T-helper 2 cell treated with Interferon-gamma antibody and Interleukin-4, amounts not matched to agents 5 μg/mL and 100 μg/mL, for 36 hours (primary cell): ENCODE data around the gene SLC39A7.

Source experiments
- DNase-seq: peaks from one replicate; pipeline ENCODE4 v3.0.0; 2021; ENCODE audit warnings: low spot score
- H3K27ac Mint-ChIP-seq: one replicate; pipeline ENCODE4 v1.8.0; 2021; ENCODE audit warnings: mild to moderate bottlenecking, mixed read lengths
- H3K27me3 Mint-ChIP-seq: one replicate; pipeline ENCODE4 v1.8.0; 2021; ENCODE audit warnings: low read depth, mixed read lengths
- H3K36me3 Mint-ChIP-seq: one replicate; pipeline ENCODE4 v1.8.0; 2021; ENCODE audit warnings: low read depth, mixed read lengths
- H3K4me1 Mint-ChIP-seq: one replicate; pipeline ENCODE4 v1.8.0; 2021; ENCODE audit warnings: low read depth, mixed read lengths
- H3K4me3 Mint-ChIP-seq: one replicate; pipeline ENCODE4 v1.8.0; 2022; ENCODE audit warnings: mild to moderate bottlenecking, moderate library complexity, mixed read lengths
- H3K9me3 Mint-ChIP-seq: one replicate; pipeline ENCODE4 v1.8.0; 2021; ENCODE audit warnings: mixed read lengths

SLC39A7 gene

DNA sequence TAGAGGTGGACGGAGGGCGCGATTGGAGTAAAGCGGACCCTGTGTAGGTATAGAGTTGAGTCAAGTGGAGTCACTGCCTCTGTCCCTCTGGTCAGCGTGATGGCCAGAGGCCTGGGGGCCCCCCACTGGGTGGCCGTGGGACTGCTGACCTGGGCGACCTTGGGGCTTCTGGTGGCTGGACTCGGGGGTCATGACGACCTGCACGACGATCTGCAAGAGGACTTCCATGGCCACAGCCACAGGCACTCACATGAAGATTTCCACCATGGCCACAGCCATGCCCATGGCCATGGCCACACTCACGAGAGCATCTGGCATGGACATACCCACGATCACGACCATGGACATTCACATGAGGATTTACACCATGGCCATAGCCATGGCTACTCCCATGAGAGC, 479 bp downstream of the SLC39A7 start:
- Mint-ChIP-seq H3K4me1 (peaks cover 57% of the 10 kb centered on the region), H3K27ac (peak overlapping the region; percentile 98), H3K9me3 (no peaks in the 10 kb centered on the region), H3K36me3 (peaks cover 55% of the 10 kb centered on the region), H3K4me3 (peak overlapping the region; percentile 100), H3K27me3 (no peaks in the 10 kb centered on the region)
- no peak for DNase-seq

DNA sequence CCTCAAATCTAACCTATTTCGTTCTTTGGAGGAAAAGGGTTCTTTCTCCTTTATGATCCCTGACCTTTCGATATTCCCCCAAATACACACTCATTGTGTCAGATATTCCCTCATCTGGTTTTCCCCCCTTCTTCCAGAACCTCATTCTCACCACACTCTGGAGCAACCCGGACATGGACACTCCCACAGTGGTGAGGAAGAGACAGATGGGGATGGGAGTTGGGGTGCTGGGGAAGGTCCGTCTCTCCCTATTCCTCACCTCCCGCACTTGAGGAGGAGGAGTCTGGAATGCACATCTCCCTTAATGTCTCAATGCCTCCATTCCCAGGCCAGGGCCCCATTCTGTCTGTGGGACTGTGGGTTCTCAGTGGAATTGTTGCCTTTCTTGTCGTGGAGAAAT, 1.3 kb downstream of the SLC39A7 start:
- Mint-ChIP-seq H3K4me1 (peaks cover 59% of the 10 kb centered on the region), H3K9me3 (no peaks in the 10 kb centered on the region), H3K4me3 (peak overlapping the region; percentile 100), H3K27ac (peak overlapping the region; percentile 98), H3K27me3 (no peaks in the 10 kb centered on the region), H3K36me3 (peaks cover 49% of the 10 kb centered on the region)
- no peak for DNase-seq

- DNase-seq = no peak
- H3K4me3 Mint-ChIP-seq = peak overlapping the region; percentile 35
- peaks cover 42% of the 10 kb centered on the region for H3K36me3 Mint-ChIP-seq
- H3K27me3 Mint-ChIP-seq = no peaks in the 10 kb centered on the region
- H3K27ac Mint-ChIP-seq = peak overlapping the region; percentile 15
- H3K9me3 Mint-ChIP-seq = no peaks in the 10 kb centered on the region
- peaks cover 55% of the 10 kb centered on the region for H3K4me1 Mint-ChIP-seq
Observed at GRCh38 chr6:33202799-33203198, 2.1 kb downstream of the SLC39A7 start.

- Mint-ChIP-seq H3K4me3 (peak overlapping the region; percentile 96), H3K4me1 (peaks cover 53% of the 10 kb centered on the region), H3K36me3 (peaks cover 40% of the 10 kb centered on the region), H3K9me3 (no peaks in the 10 kb centered on the region), H3K27ac (peak overlapping the region; percentile 74), H3K27me3 (no peaks in the 10 kb centered on the region)
- DNase-seq = no peak
Observed at GRCh38 chr6:33203443-33204164, 2.9 kb downstream of the SLC39A7 start.

DNA sequence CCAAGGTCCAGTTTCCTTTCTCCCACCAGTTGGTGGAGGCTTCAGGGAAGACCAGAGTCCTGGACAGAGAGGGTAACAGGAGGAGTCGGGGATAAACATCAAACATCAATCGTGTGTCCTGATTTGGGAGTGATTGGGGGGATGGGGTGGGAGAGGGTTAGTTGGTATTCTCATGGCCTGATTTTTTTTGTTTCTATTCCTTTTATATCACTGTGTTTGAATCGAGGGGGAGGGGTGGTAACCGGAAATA, 3.4 kb downstream of the SLC39A7 start:
- no peak for DNase-seq
- Mint-ChIP-seq H3K9me3 (no peaks in the 10 kb centered on the region), H3K36me3 (peaks cover 38% of the 10 kb centered on the region), H3K4me3 (peak overlapping the region; percentile 96), H3K27me3 (no peaks in the 10 kb centered on the region), H3K4me1 (peaks cover 53% of the 10 kb centered on the region), H3K27ac (peak overlapping the region; percentile 75)

DNA sequence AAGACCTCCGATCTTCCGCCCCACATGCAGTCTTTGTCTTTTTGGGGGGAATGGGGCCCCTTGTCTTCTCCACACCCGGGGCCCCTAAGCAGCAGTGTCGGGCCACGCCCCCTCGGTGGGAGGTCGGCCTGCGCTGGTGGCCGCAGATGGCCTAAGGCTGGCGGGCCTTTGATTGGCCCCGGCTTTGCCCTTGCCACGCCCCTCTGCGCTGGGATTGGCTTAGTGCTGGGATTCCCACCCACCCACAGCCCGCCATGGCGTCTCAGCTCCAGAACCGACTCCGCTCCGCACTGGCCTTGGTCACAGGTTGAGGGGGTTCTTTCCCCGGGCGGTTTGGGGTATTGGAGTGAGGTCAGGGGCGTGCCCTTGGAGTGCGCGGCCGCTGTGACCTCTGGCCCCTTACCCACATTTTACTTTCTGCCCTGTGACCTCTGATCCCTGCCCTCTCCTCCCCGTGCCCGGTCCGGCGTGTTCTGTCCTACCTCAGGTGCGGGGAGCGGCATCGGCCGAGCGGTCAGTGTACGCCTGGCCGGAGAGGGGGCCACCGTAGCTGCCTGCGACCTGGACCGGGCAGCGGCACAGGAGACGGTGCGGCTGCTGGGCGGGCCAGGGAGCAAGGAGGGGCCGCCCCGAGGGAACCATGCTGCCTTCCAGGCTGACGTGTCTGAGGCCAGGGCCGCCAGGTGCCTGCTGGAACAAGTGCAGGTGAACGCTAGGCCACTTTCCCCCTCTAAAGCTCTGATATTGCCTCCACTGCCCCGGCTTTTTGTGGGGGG, 3.9 kb downstream of the SLC39A7 start, which contains the start of gene HSD17B8:
TSS of gene HSD17B8 (plus strand) at position 241 of the 776 bp plus-strand sequence. CDS start at position 255, 14 bp downstream.
- H3K4me1 Mint-ChIP-seq = peaks cover 54% of the 10 kb centered on the region
- no peaks in the 10 kb centered on the region for H3K9me3 Mint-ChIP-seq
- peak within 1 kb of the TSS; percentile 96 for H3K4me3 Mint-ChIP-seq
- no peaks in the 10 kb centered on the region for H3K27me3 Mint-ChIP-seq
- peak; percentile 92 for DNase-seq
- peak within 1 kb of the TSS; percentile 96 for H3K27ac Mint-ChIP-seq
- peaks cover 38% of the 10 kb centered on the region for H3K36me3 Mint-ChIP-seq

GRCh38 chr6:33205191-33206026, 4.7 kb downstream of the SLC39A7 start:
- H3K4me1 Mint-ChIP-seq = peaks cover 52% of the 10 kb centered on the region
- peaks cover 43% of the 10 kb centered on the region for H3K36me3 Mint-ChIP-seq
- peak; percentile 74 for DNase-seq
- H3K27ac Mint-ChIP-seq = peak overlapping the region; percentile 96
- H3K27me3 Mint-ChIP-seq = no peaks in the 10 kb centered on the region
- H3K4me3 Mint-ChIP-seq = peak overlapping the region; percentile 96
- H3K9me3 Mint-ChIP-seq = no peaks in the 10 kb centered on the region

DNA sequence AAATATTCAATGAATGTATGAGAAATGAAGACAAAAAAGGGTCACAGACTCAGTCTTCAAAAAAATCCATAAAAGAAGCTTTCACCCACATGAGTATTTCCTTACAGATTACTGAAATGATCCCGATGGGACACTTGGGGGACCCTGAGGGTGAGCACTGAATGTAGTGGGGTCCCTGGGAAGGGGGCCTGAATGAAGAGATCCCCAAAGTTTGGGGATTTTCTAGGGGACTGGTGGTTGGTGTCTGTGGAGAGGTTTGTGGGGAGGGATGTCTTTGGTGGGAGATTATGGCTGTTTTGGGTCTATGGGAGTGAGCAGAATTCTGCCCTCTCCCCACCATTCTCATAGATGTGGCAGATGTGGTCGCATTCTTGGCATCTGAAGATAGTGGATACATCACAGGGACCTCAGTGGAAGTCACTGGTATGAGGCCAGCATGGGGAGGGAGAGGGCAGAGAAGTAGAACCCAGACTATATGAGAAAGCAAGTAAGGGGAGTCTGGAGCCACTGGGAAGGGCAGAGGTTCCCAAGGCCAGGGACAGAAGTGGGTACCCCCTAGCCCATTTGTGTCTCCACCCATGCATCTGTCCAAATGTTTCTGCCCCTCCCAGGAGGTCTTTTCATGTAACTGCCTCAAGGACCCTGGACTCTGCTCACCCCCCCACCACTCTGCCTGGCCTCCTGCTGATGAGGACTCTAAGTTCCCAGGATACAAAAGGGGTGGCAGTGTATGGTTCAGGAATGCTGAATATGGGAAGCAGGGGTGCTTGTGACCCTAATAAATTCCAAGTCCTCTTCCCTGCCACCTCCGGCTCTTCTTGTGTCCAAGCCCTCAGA, 5.6 kb downstream of the SLC39A7 start:
- DNase-seq = no peak
- Mint-ChIP-seq H3K4me1 (peaks cover 49% of the 10 kb centered on the region), H3K9me3 (no peaks in the 10 kb centered on the region), H3K4me3 (peak overlapping the region; percentile 96), H3K27ac (peak overlapping the region; percentile 96), H3K27me3 (no peaks in the 10 kb centered on the region), H3K36me3 (peaks cover 42% of the 10 kb centered on the region)

DNA sequence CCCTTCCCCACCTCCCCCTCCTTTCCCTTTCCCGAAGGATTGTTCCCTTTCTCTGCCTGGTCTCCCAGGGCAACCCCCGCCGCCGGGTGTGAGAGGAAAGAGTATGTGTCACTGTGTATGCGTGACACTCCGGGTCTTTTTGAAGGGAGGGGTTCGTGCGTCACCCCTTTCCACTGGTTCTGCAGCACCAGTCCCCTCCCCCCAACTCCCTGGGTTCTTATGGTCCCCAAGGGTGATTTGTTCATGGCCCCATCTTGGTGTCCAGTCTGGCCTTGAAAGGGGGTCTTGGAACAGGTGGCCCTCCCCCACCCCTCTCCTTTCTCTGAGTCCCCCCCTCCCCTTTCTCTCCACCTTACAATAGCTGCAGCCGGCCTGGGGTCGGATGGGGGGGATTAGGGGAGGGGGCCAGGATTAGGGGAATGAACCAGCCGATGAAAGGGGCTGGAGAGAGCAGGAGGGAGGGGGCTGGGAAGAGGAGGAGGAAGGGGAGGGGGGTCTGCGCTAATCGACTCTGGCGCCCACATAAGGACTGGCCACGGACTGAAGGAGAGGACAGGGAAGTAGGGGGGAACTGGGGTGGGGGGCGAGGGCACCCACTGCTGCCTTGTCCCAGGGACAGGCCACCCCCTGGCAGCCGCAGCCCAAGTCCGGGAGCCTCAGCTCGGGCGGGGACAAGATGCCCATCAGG, 6.3 kb downstream of the SLC39A7 start:
- Mint-ChIP-seq H3K4me3 (peak overlapping the region; percentile 96), H3K9me3 (no peaks in the 10 kb centered on the region), H3K27me3 (peaks cover under 1% of the 10 kb centered on the region), H3K4me1 (peaks cover 43% of the 10 kb centered on the region), H3K27ac (peak overlapping the region; percentile 93), H3K36me3 (peaks cover 37% of the 10 kb centered on the region)
- no peak for DNase-seq

DNA sequence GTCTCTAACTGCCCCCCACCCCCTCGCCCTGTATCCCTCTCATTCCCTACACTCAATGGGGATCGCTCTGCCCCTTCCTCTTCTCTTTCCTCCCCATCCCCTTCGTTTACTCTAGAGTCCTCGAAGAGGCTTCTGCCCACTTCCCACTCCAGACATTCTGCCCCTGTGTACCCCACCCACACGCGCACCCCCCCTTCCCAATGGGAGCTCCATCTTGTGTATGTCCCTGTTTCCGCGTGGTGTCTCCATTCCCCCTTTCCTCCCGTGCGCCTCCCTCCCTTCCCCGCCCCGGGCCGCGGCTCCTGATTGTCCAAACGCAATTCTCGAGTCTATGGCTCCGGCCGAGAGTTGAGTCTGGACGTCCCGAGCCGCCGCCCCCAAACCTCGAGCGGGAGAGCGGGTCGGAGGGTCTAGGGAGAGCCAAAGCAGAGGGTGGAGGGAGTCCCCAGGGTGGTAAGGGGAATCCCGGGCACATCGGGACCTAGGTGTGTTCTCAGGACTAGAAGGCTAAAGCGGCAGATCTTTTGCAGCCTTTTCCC, 7.0 kb downstream of the SLC39A7 start:
- peak overlapping the region; percentile 93 for H3K27ac Mint-ChIP-seq
- no peaks in the 10 kb centered on the region for H3K9me3 Mint-ChIP-seq
- H3K4me1 Mint-ChIP-seq = peaks cover 40% of the 10 kb centered on the region
- peaks cover 37% of the 10 kb centered on the region for H3K36me3 Mint-ChIP-seq
- peak overlapping the region; percentile 87 for H3K4me3 Mint-ChIP-seq
- peaks cover 7% of the 10 kb centered on the region for H3K27me3 Mint-ChIP-seq
- DNase-seq = no peak

DNA sequence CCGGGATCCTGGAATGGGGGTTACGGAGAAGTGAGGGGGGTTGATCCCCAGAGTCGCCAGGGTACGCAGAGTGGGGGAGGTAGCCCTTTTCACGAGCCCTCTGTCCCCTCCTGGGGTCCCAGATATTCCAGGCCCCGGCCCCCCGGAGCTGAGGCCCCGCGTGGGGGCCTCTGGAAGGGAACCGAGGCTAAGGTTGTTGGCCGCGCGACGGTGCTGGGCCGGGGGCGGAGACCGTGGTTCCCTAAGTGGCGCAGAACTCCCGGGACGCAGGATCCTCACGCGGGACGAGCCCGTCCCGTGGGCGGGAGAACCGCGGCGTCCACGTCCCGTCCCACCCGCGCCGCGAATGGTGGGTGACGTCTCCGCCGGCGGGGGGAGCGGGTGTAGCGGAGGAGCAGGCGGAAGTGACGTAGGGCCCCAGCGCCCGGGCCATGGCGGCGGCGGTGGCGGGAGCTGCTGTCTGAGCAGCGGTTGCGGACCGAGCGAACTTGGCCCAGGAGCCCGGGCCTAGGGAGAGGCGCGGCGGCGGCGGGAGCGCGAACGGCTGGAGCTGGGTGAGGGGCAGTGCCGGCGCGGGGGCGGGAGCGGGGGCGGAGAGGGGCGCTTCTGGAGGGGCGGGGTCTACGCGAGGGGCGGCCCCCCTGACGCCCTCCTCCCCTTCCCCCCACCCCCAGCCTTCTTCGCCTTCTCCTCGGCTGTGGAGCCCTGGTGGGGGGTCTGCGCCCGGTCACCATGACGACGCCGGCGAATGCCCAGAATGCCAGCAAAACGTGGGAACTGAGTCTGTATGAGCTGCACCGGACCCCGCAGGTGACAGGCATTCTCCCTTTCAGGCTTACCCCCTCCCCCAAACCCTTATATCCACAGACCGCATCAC, 7.7 kb downstream of the SLC39A7 start, which contains the start of gene RING1:
TSS of gene RING1 (plus strand) at position 410 of the 877 bp plus-strand sequence. CDS start at position 733, 323 bp downstream.
- Mint-ChIP-seq H3K9me3 (no peaks in the 10 kb centered on the region), H3K4me3 (peak within 1 kb of the TSS; percentile 87), H3K27me3 (peaks cover 13% of the 10 kb centered on the region), H3K4me1 (peaks cover 44% of the 10 kb centered on the region), H3K36me3 (peaks cover 33% of the 10 kb centered on the region), H3K27ac (peak within 1 kb of the TSS; percentile 93)
- peak; percentile 85 for DNase-seq

DNA sequence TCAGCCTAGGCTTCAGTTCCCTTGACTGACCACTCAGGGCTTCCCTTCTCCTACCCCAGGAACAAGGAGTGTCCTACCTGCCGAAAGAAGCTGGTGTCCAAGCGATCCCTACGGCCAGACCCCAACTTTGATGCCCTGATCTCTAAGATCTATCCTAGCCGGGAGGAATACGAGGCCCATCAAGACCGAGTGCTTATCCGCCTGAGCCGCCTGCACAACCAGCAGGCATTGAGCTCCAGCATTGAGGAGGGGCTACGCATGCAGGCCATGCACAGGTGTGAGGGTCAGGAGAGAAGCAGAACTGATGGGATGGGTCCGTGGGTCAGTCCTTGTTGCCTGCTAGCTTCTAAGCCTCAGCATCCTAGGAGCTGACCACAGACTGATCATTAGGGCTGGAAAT, 9.2 kb downstream of the SLC39A7 start:
- Mint-ChIP-seq H3K4me1 (peaks cover 40% of the 10 kb centered on the region), H3K36me3 (peaks cover 23% of the 10 kb centered on the region), H3K27ac (no peak overlapping the region), H3K27me3 (peaks cover 25% of the 10 kb centered on the region), H3K4me3 (no peak overlapping the region), H3K9me3 (no peaks in the 10 kb centered on the region)
- no peak for DNase-seq
